ENCODE results near the gene CCDC157. TPM values are rescaled to one million over a fixed set of nuclear protein-coding genes. Genes with fewer than 3 reads are reported as not detected.

Gene CCDC157
- total and polyA plus RNA-seq, 4 donors = 0.53 to 1.4 (median 0.98) TPM

GRCh38 chr22:30308093-30308492 is 48.7 kb upstream of the CCDC157 start:
- 81% methylated on average over 2 of the region's 2 CpGs for WGBS
- no peaks in the 10 kb centered on the region for H3K9me3 ChIP-seq (ENCODE audit: control insufficient read depth in 4 of 4, low read length in 3 of 4)
- H3K9ac ChIP-seq (ENCODE audit: low read depth in 1 of 2, low read length in 2 of 2) = no peak overlapping the region
- no peak for DNase-seq (ENCODE audit: low spot score)
- no peaks in the 10 kb centered on the region for H3K27me3 ChIP-seq (ENCODE audit: control insufficient read depth in 4 of 4, insufficient read depth in 4 of 4, low read length in 3 of 4)
- H3K36me3 ChIP-seq (ENCODE audit: control insufficient read depth in 4 of 4, insufficient read depth in 3 of 4, low read depth in 1 of 4, low read length in 3 of 4) = peaks cover 0 to 5% (median 1%) of the 10 kb centered on the region in 4 donors
- H3K4me1 ChIP-seq (ENCODE audit: control insufficient read depth in 4 of 4, insufficient read depth in 4 of 4, low read length in 3 of 4) = peaks cover 22 to 60% (median 39%) of the 10 kb centered on the region in 4 donors
- TF ChIP-seq YY1 (IDR thresholded peaks at IDR 0.05) = no peak
- no peak for TF ChIP-seq JUND (IDR thresholded peaks at IDR 0.05)
- TF ChIP-seq HNF4G (IDR thresholded peaks at IDR 0.05) = no peak
- TF ChIP-seq CTCF (IDR thresholded peaks at IDR 0.05; ENCODE audit: low read depth, low read length, missing input control) = no peak
- TF ChIP-seq, protein P1, sequence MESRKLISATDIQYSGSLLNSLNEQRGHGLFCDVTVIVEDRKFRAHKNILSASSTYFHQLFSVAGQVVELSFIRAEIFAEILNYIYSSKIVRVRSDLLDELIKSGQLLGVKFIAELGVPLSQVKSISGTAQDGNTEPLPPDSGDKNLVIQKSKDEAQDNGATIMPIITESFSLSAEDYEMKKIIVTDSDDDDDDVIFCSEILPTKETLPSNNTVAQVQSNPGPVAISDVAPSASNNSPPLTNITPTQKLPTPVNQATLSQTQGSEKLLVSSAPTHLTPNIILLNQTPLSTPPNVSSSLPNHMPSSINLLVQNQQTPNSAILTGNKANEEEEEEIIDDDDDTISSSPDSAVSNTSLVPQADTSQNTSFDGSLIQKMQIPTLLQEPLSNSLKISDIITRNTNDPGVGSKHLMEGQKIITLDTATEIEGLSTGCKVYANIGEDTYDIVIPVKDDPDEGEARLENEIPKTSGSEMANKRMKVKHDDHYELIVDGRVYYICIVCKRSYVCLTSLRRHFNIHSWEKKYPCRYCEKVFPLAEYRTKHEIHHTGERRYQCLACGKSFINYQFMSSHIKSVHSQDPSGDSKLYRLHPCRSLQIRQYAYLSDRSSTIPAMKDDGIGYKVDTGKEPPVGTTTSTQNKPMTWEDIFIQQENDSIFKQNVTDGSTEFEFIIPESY (IDR thresholded peaks at IDR 0.05) = no peak
- TF ChIP-seq, protein P2, sequence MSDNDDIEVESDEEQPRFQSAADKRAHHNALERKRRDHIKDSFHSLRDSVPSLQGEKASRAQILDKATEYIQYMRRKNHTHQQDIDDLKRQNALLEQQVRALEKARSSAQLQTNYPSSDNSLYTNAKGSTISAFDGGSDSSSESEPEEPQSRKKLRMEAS (IDR thresholded peaks at IDR 0.05) = no peak
- TF ChIP-seq NR2F2 (IDR thresholded peaks at IDR 0.05) = no peak
- no peak for TF ChIP-seq HNF4A (conservative IDR thresholded peaks at IDR 0.05)
- TF ChIP-seq, protein P3, sequence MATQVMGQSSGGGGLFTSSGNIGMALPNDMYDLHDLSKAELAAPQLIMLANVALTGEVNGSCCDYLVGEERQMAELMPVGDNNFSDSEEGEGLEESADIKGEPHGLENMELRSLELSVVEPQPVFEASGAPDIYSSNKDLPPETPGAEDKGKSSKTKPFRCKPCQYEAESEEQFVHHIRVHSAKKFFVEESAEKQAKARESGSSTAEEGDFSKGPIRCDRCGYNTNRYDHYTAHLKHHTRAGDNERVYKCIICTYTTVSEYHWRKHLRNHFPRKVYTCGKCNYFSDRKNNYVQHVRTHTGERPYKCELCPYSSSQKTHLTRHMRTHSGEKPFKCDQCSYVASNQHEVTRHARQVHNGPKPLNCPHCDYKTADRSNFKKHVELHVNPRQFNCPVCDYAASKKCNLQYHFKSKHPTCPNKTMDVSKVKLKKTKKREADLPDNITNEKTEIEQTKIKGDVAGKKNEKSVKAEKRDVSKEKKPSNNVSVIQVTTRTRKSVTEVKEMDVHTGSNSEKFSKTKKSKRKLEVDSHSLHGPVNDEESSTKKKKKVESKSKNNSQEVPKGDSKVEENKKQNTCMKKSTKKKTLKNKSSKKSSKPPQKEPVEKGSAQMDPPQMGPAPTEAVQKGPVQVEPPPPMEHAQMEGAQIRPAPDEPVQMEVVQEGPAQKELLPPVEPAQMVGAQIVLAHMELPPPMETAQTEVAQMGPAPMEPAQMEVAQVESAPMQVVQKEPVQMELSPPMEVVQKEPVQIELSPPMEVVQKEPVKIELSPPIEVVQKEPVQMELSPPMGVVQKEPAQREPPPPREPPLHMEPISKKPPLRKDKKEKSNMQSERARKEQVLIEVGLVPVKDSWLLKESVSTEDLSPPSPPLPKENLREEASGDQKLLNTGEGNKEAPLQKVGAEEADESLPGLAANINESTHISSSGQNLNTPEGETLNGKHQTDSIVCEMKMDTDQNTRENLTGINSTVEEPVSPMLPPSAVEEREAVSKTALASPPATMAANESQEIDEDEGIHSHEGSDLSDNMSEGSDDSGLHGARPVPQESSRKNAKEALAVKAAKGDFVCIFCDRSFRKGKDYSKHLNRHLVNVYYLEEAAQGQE (IDR thresholded peaks at IDR 0.05) = no peak
- TF ChIP-seq ATF3 (IDR thresholded peaks at IDR 0.05) = no peak
- no peak for TF ChIP-seq GABPA (IDR thresholded peaks at IDR 0.05 in 1 of 2, conservative IDR thresholded peaks at IDR 0.05 in 1 of 2)
- TF ChIP-seq EGR1 (IDR thresholded peaks at IDR 0.05; ENCODE audit: low read depth in 2 of 2) = no peak
- TF ChIP-seq FOXA1 (IDR thresholded peaks at IDR 0.05) = no peak
- TF ChIP-seq RAD21 (IDR thresholded peaks at IDR 0.05) = no peak
- TF ChIP-seq RXRA (IDR thresholded peaks at IDR 0.05) = no peak
- no peak for TF ChIP-seq TAF1 (conservative IDR thresholded peaks at IDR 0.05)
- no peak for TF ChIP-seq SP1 (IDR thresholded peaks at IDR 0.05)
- TF ChIP-seq FOXA2 (IDR thresholded peaks at IDR 0.05) = no peak
- H3K4me3 ChIP-seq (ENCODE audit: low read depth in 1 of 3, low read length in 3 of 3) = no peak overlapping the region
- no peak overlapping the region for H3K27ac ChIP-seq (ENCODE audit: low read depth in 1 of 2, low read length in 2 of 2)

Measured in liver (tissue), 9 donors.